GM18867 (cell line): Measurements from ENCODE around the gene LHX3.

Source experiments
- ATAC-seq: cut with Tn5 transposase; IDR thresholded peaks from one replicate; pipeline ENCODE4 v1.9.1; 2021; ENCODE audit warnings: mild to moderate bottlenecking, moderate library complexity; ENCODE audit not compliant: unreplicated experiment

LHX3 gene

GRCh38 chr9:136228107-136228875 is 23.4 kb upstream of the LHX3 start:
- ATAC-seq = no peak

GRCh38 chr9:136226680-136227407 is 21.9 kb upstream of the LHX3 start:
- ATAC-seq = no peak

DNA sequence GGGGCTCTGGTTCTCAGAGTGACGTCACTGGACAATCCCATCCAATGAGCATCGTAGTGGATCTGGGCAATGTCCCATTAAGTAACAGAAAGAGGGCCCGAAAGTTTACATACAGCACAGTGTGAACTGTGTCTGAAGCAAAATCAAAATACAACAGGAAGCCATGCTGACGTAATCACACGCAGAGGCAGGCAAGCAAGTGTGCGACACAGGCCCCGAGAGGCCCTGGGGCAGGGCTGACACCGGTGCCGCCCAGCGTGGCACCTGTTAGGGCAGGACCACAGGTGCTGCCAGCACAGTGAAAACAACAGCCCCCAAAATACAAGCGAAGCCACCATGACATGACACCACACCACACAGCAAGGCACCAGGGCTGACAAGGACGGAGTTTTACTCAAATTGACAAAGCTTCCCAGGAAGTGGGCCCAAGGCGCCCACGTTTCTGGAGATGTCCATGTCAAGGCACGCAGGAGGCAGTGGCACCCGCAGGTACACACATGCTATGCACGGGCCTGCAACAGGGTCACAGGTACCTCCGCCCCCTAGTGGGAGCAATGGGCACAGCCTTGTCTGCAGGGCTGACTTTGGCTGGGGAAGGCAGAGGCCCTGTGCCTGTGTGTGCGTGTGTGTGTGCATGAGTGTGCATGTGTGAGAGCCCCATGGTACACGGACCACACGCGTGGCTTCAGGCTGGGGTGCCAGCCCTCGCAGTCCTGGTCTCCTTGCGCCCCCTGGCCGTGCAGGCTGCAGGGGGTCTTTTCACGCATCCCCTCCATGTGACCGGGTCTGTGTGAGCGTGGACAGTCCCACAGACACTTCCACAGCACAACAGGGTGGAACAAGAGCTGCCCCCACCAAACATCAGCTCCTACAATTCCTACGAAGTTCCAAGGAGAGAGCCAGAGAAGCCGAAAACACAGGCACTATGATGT is 21.1 kb upstream of the LHX3 start:
- ATAC-seq = peak; percentile 60

DNA sequence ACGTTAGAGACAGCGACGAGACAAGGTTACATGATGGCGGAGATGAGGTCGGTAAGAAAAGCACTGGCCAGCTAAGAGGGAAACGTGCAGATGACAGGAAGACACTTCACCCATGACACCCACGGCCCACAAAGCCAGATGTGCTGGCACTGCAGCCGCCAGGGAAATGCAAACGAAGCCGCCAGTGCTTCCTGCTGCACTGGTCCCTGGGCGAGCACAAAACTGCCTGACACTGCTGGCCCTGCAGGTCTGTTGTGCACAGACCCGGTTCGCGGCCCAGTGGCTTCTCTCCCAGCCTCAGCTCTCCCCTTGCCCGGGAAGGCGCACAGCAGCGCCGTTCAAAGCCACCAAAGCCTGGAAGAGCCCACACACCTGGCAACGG is 20.4 kb upstream of the LHX3 start:
- ATAC-seq = peak; percentile 50

DNA sequence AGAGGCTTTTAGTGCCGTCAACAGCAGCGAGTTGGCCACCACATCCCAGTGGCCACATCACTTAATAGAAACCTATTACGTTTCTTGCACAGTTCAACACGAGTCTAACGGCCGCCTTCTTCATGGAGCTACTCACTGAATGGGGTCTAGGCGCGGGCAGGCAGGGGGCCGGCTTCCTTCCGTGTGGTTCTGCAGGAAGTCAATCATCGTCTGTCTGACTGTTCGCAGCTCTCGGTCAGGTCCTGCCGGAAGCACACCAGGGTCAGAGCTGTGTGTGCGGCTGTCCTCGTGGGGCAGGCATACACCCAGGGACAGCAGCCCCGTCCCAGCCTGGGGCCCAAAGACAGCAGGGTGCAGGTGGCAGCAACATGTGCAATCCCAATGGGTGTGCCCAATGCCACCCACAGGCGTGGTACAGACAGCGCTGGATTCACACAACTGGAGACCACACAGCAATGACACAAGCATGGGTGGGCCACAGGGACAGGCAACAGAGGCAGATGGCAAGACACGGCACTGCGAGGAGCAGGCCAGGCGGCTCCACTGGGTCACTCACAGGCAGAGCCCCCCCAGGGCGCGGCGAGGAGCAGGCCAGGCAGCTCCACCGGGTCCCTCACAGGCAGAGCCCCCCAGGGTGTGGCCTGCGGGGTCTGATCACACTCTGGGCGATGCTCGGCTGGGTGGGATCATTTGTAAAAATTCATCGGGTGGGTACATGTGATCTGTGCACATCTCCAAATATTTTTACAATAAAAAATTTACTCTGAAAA is 19.1 kb upstream of the LHX3 start:
- no peak for ATAC-seq

- ATAC-seq = no peak
Measured at GRCh38 chr9:136222906-136223285, 18.0 kb upstream of the LHX3 start.

- ATAC-seq = no peak
Measured at GRCh38 chr9:136222166-136222905, 17.4 kb upstream of the LHX3 start.

GRCh38 chr9:136220017-136220729 is 15.2 kb upstream of the LHX3 start:
- no peak for ATAC-seq

DNA sequence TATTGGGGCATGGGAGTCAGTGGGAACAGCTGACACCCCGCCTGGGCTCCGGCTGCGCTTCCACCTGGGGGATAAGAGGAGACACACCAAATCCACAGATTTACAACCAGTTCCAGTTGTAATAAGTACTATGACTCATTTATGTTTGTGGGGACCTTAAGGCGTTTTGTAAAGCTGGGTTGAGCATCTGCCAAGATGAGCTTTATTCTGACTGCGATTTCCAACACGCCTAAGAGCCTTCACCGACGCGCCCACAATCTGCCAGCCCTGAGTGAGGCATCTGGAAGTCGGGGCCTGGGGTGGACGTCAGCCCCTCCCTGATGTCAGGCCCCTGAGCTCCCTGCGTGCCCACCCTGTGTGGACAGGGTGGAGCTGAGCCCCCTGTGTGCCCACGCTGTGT is 14.3 kb upstream of the LHX3 start:
- ATAC-seq = no peak

DNA sequence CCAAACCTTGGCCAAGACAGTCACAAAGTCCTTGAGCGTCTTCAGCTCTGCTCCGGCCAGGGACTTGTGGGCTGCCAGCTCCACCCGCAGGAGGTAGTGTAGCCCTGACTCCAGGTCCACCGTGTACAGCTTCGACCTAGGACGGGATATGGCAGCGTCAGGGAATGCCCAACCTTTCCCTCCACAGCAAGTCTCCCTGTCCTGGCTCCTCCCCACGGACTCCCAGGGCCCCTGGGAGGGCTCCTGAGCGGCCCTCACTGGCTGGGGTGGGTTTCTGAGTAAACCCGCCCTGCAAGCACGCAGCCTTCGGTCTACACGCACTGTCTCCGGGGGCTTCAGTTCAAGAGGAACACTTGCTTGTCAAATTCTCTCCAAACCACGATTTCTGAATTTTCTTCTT is 13.7 kb upstream of the LHX3 start:
- no peak for ATAC-seq

- no peak for ATAC-seq
Measured at GRCh38 chr9:136218271-136218670, 13.3 kb upstream of the LHX3 start.

DNA sequence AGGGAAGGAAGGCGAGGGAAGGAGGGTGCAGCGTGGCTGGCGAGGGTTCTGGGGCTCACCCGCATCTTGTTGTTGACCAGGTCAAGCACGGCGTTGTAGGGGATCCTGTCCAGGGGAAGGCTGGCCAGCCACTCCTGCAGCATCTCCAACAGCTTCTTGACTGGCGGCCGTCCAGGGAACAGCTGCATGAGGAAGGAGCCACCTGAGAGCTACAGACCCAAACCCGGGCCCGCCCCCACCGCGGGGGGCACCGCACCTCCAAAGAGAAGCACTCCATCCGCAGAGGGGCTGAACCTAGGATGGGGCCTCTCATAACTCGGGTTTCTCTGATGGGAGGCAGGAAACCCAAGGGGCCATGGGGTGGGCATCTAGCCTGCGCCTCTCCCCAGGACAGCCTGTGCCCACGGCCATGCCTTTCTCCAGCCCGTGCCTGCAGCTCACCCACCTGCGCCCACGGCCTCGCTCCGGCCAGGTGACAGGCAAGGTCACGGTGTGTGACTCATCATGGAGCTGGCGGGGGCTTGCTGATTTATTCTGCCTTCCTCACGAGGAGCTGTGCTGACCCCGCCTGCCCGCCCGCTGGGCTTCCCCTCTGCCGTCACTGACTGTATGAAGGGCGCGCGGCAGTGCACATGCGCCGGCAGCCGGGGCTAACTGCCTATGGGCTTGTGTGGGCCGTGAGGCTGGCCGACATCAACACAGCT is 11.8 kb upstream of the LHX3 start:
- ATAC-seq = no peak

DNA sequence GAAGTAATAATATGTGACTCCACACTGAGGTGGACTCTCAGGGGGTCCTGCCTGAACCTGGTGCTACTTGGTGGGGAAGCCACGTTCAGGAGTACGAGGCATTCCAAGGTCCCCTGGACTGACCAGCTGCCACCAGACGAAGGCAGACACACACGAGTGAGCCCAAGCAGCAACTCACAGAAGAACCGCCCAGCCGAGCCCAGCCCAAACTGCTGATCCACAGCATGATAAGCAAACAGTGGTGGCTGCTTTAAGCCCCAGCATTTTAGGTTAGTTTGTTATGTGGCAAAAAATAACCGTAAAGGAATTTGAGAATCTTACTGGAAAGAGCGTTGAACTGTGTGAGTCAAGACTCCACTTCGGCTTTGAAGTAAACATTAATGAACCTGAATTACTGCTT is 8.8 kb upstream of the LHX3 start:
- ATAC-seq = no peak

DNA sequence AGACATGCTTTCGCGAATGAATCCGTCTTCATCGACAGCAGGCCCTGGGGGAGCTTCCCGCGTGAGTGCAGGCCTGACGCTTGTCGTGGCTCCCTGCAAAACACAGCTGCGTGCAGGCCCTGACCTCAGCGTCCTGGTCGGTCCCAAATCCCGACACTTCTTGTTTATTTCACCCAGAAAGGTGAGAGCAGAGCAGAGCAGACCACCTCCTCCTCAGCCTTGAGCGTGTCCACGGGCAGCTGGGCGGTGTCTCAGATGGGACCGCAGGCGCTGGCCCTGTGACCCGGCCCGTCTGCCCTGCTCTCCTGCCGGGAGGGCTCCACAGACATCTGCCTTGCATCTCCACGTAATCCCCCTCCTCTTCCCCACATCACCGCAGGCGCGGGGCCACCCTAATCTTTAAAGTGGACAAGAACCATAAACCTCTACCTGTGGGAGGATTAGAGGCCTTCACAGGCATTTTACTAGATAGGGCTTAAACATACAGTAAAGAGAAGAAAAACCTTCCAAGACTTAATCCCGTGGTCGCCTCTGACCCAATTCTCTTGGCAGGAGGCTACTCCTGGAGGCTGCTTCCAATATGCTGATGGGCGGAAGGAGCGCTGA is 7.5 kb upstream of the LHX3 start:
- ATAC-seq = no peak

GRCh38 chr9:136211441-136212344 is 6.8 kb upstream of the LHX3 start:
- ATAC-seq = no peak

- no peak for ATAC-seq
Measured at GRCh38 chr9:136211006-136211405, 6.1 kb upstream of the LHX3 start.

- ATAC-seq = no peak
Measured at GRCh38 chr9:136210276-136210675, 5.3 kb upstream of the LHX3 start.
